ENCODE data around the gene JARID2.

GRCh38 chr6:15218401-15218800, 27.5 kb upstream of the JARID2 start:
- TF ChIP-seq CTCF (IDR thresholded peaks at IDR 0.05), result no peak
- TF ChIP-seq EZH2phosphoT487 (IDR thresholded peaks at IDR 0.05), result no peak
- TF ChIP-seq EZH2 (IDR thresholded peaks at IDR 0.05), result no peak
